Endothelial cell of umbilical vein (primary cell): ENCODE data around the gene FTCDNL1.

Experiments used
- CTCF ChIP-seq, 2 donors: IDR thresholded peaks; 1 replicate in 1 of 2; 2 replicates in 1 of 2; pipeline ENCODE4 v1.5.1; 2011; ENCODE audit warnings: low read length in 2 of 2, mild to moderate bottlenecking in 2 of 2, moderate library complexity in 2 of 2, control low read depth in 1 of 2, inconsistent platforms in 1 of 2, low read depth in 1 of 2; ENCODE audit not compliant: insufficient read depth in 1 of 2; ENCODE audit errors: extremely low read depth in 1 of 2
- EZH2 ChIP-seq: IDR thresholded peaks from 2 replicates; pipeline ENCODE4 v1.6.1; 2012; ENCODE audit warnings: borderline replicate concordance, low read depth, mild to moderate bottlenecking, moderate library complexity, low read length, inconsistent platforms; ENCODE audit not compliant: severe bottlenecking
- FOS ChIP-seq: IDR thresholded peaks from 2 replicates; pipeline ENCODE4 v1.6.1; 2011; ENCODE audit warnings: mild to moderate bottlenecking, low read length, moderate library complexity, borderline replicate concordance; ENCODE audit not compliant: insufficient read depth
- JUN ChIP-seq: IDR thresholded peaks from 2 replicates; pipeline ENCODE4 v1.6.1; 2011; ENCODE audit warnings: borderline replicate concordance, low read depth; ENCODE audit not compliant: insufficient read length, insufficient read depth
- MAX ChIP-seq: IDR thresholded peaks from 2 replicates; pipeline ENCODE4 v1.6.1; 2011; ENCODE audit not compliant: insufficient read depth, insufficient read length
- POLR2A ChIP-seq: IDR thresholded peaks from 2 replicates; pipeline ENCODE4 v1.6.1; 2012; ENCODE audit warnings: low read depth, mild to moderate bottlenecking, control low read depth, low read length

DNA sequence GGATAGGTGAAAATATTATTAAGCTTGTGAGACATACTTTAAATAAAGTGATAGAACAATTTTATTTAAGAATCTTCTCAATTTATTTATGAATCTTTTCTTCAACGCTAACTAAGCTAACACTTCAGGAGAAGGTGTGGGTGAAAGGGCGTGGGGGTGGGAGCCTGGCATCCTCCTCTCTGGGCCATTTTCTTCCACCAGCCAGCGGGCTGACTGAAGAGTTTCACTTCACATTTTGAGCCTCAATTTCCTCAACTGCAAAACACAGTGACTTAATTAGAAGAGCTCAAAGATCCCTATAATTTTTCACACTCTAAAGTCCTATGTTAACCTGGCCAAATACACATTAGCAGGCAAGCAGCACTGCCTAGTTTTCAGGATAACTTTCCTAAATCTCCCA lies 94.8 kb downstream of the FTCDNL1 start:
- no peak for TF ChIP-seq CTCF (IDR thresholded peaks at IDR 0.05; ENCODE audit: extremely low read depth in 1 of 2, insufficient read depth in 1 of 2, low read depth in 1 of 2, low read length in 2 of 2)
- TF ChIP-seq POLR2A, result no peak
- TF ChIP-seq MAX, result no peak
- TF ChIP-seq FOS, result no peak
- no peak for TF ChIP-seq JUN
- no peak for TF ChIP-seq EZH2
